ENCODE data around the gene ROBO1.

GRCh38 chr3:78893161-78893560 lies 874.6 kb downstream of the ROBO1 start:
- TF ChIP-seq, protein P1, sequence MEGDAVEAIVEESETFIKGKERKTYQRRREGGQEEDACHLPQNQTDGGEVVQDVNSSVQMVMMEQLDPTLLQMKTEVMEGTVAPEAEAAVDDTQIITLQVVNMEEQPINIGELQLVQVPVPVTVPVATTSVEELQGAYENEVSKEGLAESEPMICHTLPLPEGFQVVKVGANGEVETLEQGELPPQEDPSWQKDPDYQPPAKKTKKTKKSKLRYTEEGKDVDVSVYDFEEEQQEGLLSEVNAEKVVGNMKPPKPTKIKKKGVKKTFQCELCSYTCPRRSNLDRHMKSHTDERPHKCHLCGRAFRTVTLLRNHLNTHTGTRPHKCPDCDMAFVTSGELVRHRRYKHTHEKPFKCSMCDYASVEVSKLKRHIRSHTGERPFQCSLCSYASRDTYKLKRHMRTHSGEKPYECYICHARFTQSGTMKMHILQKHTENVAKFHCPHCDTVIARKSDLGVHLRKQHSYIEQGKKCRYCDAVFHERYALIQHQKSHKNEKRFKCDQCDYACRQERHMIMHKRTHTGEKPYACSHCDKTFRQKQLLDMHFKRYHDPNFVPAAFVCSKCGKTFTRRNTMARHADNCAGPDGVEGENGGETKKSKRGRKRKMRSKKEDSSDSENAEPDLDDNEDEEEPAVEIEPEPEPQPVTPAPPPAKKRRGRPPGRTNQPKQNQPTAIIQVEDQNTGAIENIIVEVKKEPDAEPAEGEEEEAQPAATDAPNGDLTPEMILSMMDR (optimal IDR thresholded peaks at IDR 0.05 in 1 of 3, IDR thresholded peaks at IDR 0.05 in 1 of 3, conservative IDR thresholded peaks at IDR 0.05 in 1 of 3; ENCODE audit: extremely low read depth in 1 of 3, insufficient read depth in 2 of 3, low read length in 3 of 3): no peak
- TF ChIP-seq EZH2 (IDR thresholded peaks at IDR 0.05; ENCODE audit: low read length): no peak
